ENCODE measurements around the gene GCLC. TPM values are rescaled to one million over a fixed set of nuclear protein-coding genes. Genes with fewer than 3 reads are reported as not detected.

GCLC gene
- total RNA-seq, 1 experiment from 2014 or later, result 47.1 TPM

GRCh38 chr6:53530780-53531386 lies 14.0 kb downstream of the GCLC start:
- ChIA-PET CTCF (interaction anchor here (1.1 to 1.8 kb wide), 5 partner anchors 12 to 197 kb away, joined by 3 to 7 read pairs (median 4); no protein-coding TSS in a partner anchor), POLR2A (interaction anchor here (0.7 to 1.1 kb wide), 2 partner anchors 12 to 35 kb away, joined by 3 read pairs; no protein-coding TSS in a partner anchor)
- Mint-ChIP-seq H3K27me3 (ENCODE audit: low read depth) (no peaks in the 10 kb centered on the region; the same call in 1 of the 2 replicates), H3K9me3 (peaks cover under 1% of the 10 kb centered on the region; the same call in 1 of the 2 replicates), H3K4me3 (no peak overlapping the region), H3K27ac (peak overlapping the region; percentile 83), H3K36me3 (peaks cover 3% of the 10 kb centered on the region), H3K4me1 (peaks cover 84% of the 10 kb centered on the region)
- ATAC-seq (no peak), DNase-seq (ENCODE audit: low spot score) (no peak)
- TF ChIP-seq TEAD4 (CRISPR knock-in tag; IDR thresholded peaks at IDR 0.05) (no peak), CREB1 (CRISPR knock-in tag; IDR thresholded peaks at IDR 0.05) (no peak), GRHL2 (CRISPR knock-in tag; IDR thresholded peaks at IDR 0.05; ENCODE audit: insufficient replicate concordance, severe bottlenecking) (no peak), SMAD4 (CRISPR knock-in tag; IDR thresholded peaks at IDR 0.05) (no peak), RORB (CRISPR knock-in tag; IDR thresholded peaks at IDR 0.05) (no peak), ZNF121 (CRISPR knock-in tag; IDR thresholded peaks at IDR 0.05) (no peak), ZNF317 (CRISPR knock-in tag; IDR thresholded peaks at IDR 0.05; ENCODE audit: borderline replicate concordance, low read depth) (no peak), ZNF219 (CRISPR knock-in tag; IDR thresholded peaks at IDR 0.05; ENCODE audit: borderline replicate concordance) (no peak), OVOL2 (CRISPR knock-in tag; IDR thresholded peaks at IDR 0.05; ENCODE audit: borderline replicate concordance) (no peak), ERG (CRISPR knock-in tag; IDR thresholded peaks at IDR 0.05) (no peak), SOX15 (CRISPR knock-in tag; IDR thresholded peaks at IDR 0.05) (no peak), IRF1 (CRISPR knock-in tag; IDR thresholded peaks at IDR 0.05) (no peak), E2F4 (CRISPR knock-in tag; IDR thresholded peaks at IDR 0.05; ENCODE audit: borderline replicate concordance, low read depth) (no peak), ZNF396 (CRISPR knock-in tag; IDR thresholded peaks at IDR 0.05; ENCODE audit: borderline replicate concordance) (no peak), NFYB (CRISPR knock-in tag; conservative IDR thresholded peaks at IDR 0.05; ENCODE audit: low read depth) (no peak), ZNF232 (CRISPR knock-in tag; IDR thresholded peaks at IDR 0.05) (no peak), ARID4B (CRISPR knock-in tag; IDR thresholded peaks at IDR 0.05; ENCODE audit: borderline replicate concordance) (no peak), ATF6 (CRISPR knock-in tag; IDR thresholded peaks at IDR 0.05) (no peak), ZNF263 (CRISPR knock-in tag; IDR thresholded peaks at IDR 0.05; ENCODE audit: low read depth) (no peak)

Measured in WTC11 (cell line).